Right lobe of liver (tissue), 6 donors: Measurements from ENCODE around the gene BCL2L12. TPM values are rescaled to one million over a fixed set of nuclear protein-coding genes. Genes with fewer than 3 reads are reported as not detected.
"Not testable (repeated sequence)": the region's sequence is repeated elsewhere in the genome, so short reads cannot be mapped to it uniquely, and the experiment has no call there.

Experiments used
- ATAC-seq, 4 donors: fragments of 200-7000 bp; cut with Tn5 transposase; one replicate each; pipeline ENCODE4 v1.9.1; 2020; ENCODE audit warnings: mild to moderate bottlenecking in 4 of 4, moderate library complexity in 4 of 4
- DNase-seq, 3 donors: peaks; one replicate each; pipeline ENCODE4 v3.0.0-alpha.2; 2020
- H3K27ac ChIP-seq, 3 donors: fragments of 200-600 bp; one replicate each; pipeline ENCODE4 v1.8.0; 2022
- H3K27me3 ChIP-seq, 2 donors: fragments of 200-600 bp; one replicate each; pipeline ENCODE4 v1.8.0; 2022
- H3K36me3 ChIP-seq, 4 donors: fragments of 200-600 bp; sonication (generic) in 1 of 4; one replicate each; pipeline versions ENCODE4 v1.5.1 to v1.8.0; 2017 to 2022; ENCODE audit warnings: control low read depth in 1 of 4
- H3K4me1 ChIP-seq, 4 donors: fragments of 200-600 bp; sonication (generic) in 1 of 4; one replicate each; pipeline versions ENCODE4 v1.5.1 to v1.8.0; 2017 to 2022; ENCODE audit warnings: control low read depth in 1 of 4
- H3K4me3 ChIP-seq, 3 donors: fragments of 200-600 bp; one replicate each; pipeline ENCODE4 v1.8.0; 2022
- H3K9me3 ChIP-seq, 4 donors: fragments of 200-600 bp; sonication (generic) in 1 of 4; one replicate each; pipeline versions ENCODE4 v1.5.1 to v1.8.0; 2017 to 2022; ENCODE audit warnings: control low read depth in 1 of 4
- CTCF ChIP-seq, 4 donors: fragments of 200-600 bp in 3 of 4; fragments of 450-650 bp in 1 of 4; IDR thresholded peaks; one replicate each; pipeline versions ENCODE4 v1.5.1 to v1.8.0; 2016 to 2022; ENCODE audit warnings: antibody characterized with exemption in 4 of 4, mild to moderate bottlenecking in 2 of 4
- POLR2A ChIP-seq: fragments of 450-650 bp; IDR thresholded peaks from one replicate; pipeline ENCODE4 v1.6.1; 2017; ENCODE audit warnings: antibody characterized with exemption, mild to moderate bottlenecking
- WGBS: methylation state at CpG from one replicate; pipeline ENCODE4 v1.1.6; 2018; ENCODE audit warnings: low coverage, low lambda C conversion rate; ENCODE audit not compliant: insufficient coverage; ENCODE audit errors: missing lambda C conversion rate; 5-methylcytosine and 5-hydroxymethylcytosine counted together
- intact Hi-C, 2 donors: fragments of 100-400 bp; cut with DNase I; formaldehyde crosslinking; loops; one replicate each; pipeline versions ENCODE4 v1.11.2 to v1.14.1; 2022
- microRNA-seq, 2 donors: library from miRNA; unstranded; fragments of <30 nt; microRNA quantifications; one replicate each; pipeline ENCODE4, GENCODE V29; 2019 to 2020
- small RNA-seq, 2 experiments: library from RNA; depleted of rRNA; stranded (forward); fragments of <200 nt; gene quantifications; one replicate each; pipeline ENCODE3, GENCODE V24; 2016
- total RNA-seq, 6 experiments: library from RNA; depleted of rRNA in 2 of 6; stranded (reverse); fragments of >200 nt in 2 of 6; fragmentation: NEBNext Ultra II Directional in 3 of 6; extraction: Animal tissue kit (Norgen Biotek cat#: 25700) in 3 of 6; gene quantifications; one replicate each; pipeline versions ENCODE4 v1.1.0 to v1.2.4, GENCODE V29; 2016 to 2023
- donor health status: DM: no; HTN: yes; CAD: no.
- donor health status: DM: no; HTN: no; CAD: no.
- donor health status: DM: no; HTN: no; CAD: no.
- donor health status: DM: no; HTN: yes; CAD: no.
- donor health status: DM: no; HTN: yes; CAD: no.

BCL2L12 gene
- total RNA-seq, 6 experiments from 2014 or later, result 4.5 to 11.6 (median 10.5) TPM

- ATAC-seq, result no peak
- H3K27me3 ChIP-seq, result no peaks in the 10 kb centered on the region
- H3K4me1 ChIP-seq, result peaks cover 0 to 4% (median 0%) of the 10 kb centered on the region in 4 donors
- TF ChIP-seq POLR2A, result no peak
- no peak for TF ChIP-seq CTCF (IDR thresholded peaks at IDR 0.05)
- H3K27ac ChIP-seq, result no peak overlapping the region
- H3K9me3 ChIP-seq, result no peaks in the 10 kb centered on the region
- WGBS, result 58% methylated on average over 2 of the region's 8 CpGs
- H3K36me3 ChIP-seq, result no peaks in the 10 kb centered on the region
- no peak for DNase-seq
- intact Hi-C loops, result no loop called here
- no peak overlapping the region for H3K4me3 ChIP-seq
Observed at GRCh38 chr19:49713236-49713845, 47.6 kb downstream of the BCL2L12 start.

- intact Hi-C loops, result no loop called here
- no peak for ATAC-seq
- Histone ChIP-seq H3K9me3 (no peaks in the 10 kb centered on the region), H3K27ac (no peak overlapping the region), H3K36me3 (no peaks in the 10 kb centered on the region), H3K4me1 (peaks cover 0 to 4% (median 0%) of the 10 kb centered on the region in 4 donors), H3K4me3 (no peak overlapping the region), H3K27me3 (no peaks in the 10 kb centered on the region)
- DNase-seq, result no peak
- no peak for TF ChIP-seq CTCF (IDR thresholded peaks at IDR 0.05)
- TF ChIP-seq POLR2A, result no peak
- no CpG with 5 or more reads among the region's 3 CpGs for WGBS
Observed at GRCh38 chr19:49716154-49716553, 50.4 kb downstream of the BCL2L12 start.

GRCh38 chr19:49718511-49718910 is 52.8 kb downstream of the BCL2L12 start:
- intact Hi-C loops, result no loop called here
- WGBS, result 94% methylated on average over 7 of the region's 8 CpGs
- TF ChIP-seq CTCF (IDR thresholded peaks at IDR 0.05), result no peak
- TF ChIP-seq POLR2A, result no peak
- no peaks in the 10 kb centered on the region for H3K9me3 ChIP-seq
- peak overlapping the region in 2 of 3 donors; percentile 66 to 80 for H3K27ac ChIP-seq
- no peaks in the 10 kb centered on the region for H3K27me3 ChIP-seq
- DNase-seq (no peak), ATAC-seq (no peak)
- H3K4me1 ChIP-seq, result peaks cover 0 to 4% (median 0%) of the 10 kb centered on the region in 4 donors
- no peak overlapping the region for H3K4me3 ChIP-seq
- H3K36me3 ChIP-seq, result no peaks in the 10 kb centered on the region

- TF ChIP-seq CTCF (IDR thresholded peaks at IDR 0.05) (no peak), POLR2A (no peak)
- no peak overlapping the region for H3K27ac ChIP-seq
- DNase-seq (no peak), ATAC-seq (no peak)
- no peaks in the 10 kb centered on the region for H3K27me3 ChIP-seq
- H3K9me3 ChIP-seq, result no peaks in the 10 kb centered on the region
- no peaks in the 10 kb centered on the region for H3K36me3 ChIP-seq
- intact Hi-C loops, result no loop called here
- peaks cover 0 to 4% (median 0%) of the 10 kb centered on the region in 4 donors for H3K4me1 ChIP-seq
- WGBS, result 63% methylated on average over 6 of the region's 6 CpGs
- no peak overlapping the region for H3K4me3 ChIP-seq
Observed at GRCh38 chr19:49718991-49719390, 53.3 kb downstream of the BCL2L12 start.

GRCh38 chr19:49719420-49719819 is 53.7 kb downstream of the BCL2L12 start:
- H3K9me3 ChIP-seq, DNase-seq, H3K27ac ChIP-seq, H3K4me1 ChIP-seq, H3K4me3 ChIP-seq, intact Hi-C loops, H3K27me3 ChIP-seq, H3K36me3 ChIP-seq: not testable (repeated sequence)
- ATAC-seq, result peak in 1 of 4 donors; percentile 23
- 59% methylated on average over 10 of the region's 22 CpGs for WGBS

Small RNA genes within 50 kb of the gene (microRNA-seq; reads per million reads assigned to microRNA genes)
- gene MIR5088, result 0 reads per million in 2 donors

Small RNA genes within 50 kb of the gene (small RNA-seq; reads per million reads assigned to genes)
- gene MIR5088, result 0 reads per million in 2 experiments

Other genes starting within 250 kb of the BCL2L12 start
- gene PTH2, start 242.5 kb upstream of the BCL2L12 start, total RNA-seq, result not detected
- gene GFY, start 240.5 kb upstream of the BCL2L12 start, total RNA-seq, result not detected
- gene SLC17A7, start 224.4 kb upstream of the BCL2L12 start, total RNA-seq, result under 1 TPM in 1 of 6 experiments, not detected in 5; 0.13 TPM
- gene PIH1D1, start 214.1 kb upstream of the BCL2L12 start, total RNA-seq, result 10 to 100 TPM; 37.4 to 57.7 (median 43.4) TPM
- gene ALDH16A1, start 212.7 kb upstream of the BCL2L12 start, total RNA-seq, result 10 to 100 TPM; 14.4 to 29.6 (median 19.8) TPM
- gene FLT3LG, start 191.7 kb upstream of the BCL2L12 start, total RNA-seq, result 1 to 10 TPM in 5 of 6 experiments, under 1 TPM in 1; 0.80 to 4.4 (median 2.3) TPM
- gene RPL13A, start 178.3 kb upstream of the BCL2L12 start, total RNA-seq, result 100 to 1,000 TPM; 675 to 992 (median 801) TPM
- 1,000 to 10,000 TPM in 2 of 6 experiments, 100 to 1,000 TPM in 4; 417 to 1,739 (median 617) TPM for gene RPS11, start 169.5 kb upstream of the BCL2L12 start, total RNA-seq
- gene FCGRT, start 153.3 kb upstream of the BCL2L12 start, total RNA-seq, result 100 to 1,000 TPM; 123 to 335 (median 245) TPM
- 10 to 100 TPM in 3 of 6 experiments, 1 to 10 TPM in 3; 5.3 to 18.0 (median 10.9) TPM for gene RCN3, start 137.9 kb upstream of the BCL2L12 start, total RNA-seq
- 10 to 100 TPM; 16.2 to 31.9 (median 23.2) TPM for gene NOSIP, start 85.4 kb upstream of the BCL2L12 start, total RNA-seq
- gene PRRG2, start 84.6 kb upstream of the BCL2L12 start, total RNA-seq, result 1 to 10 TPM; 2.5 to 5.9 (median 3.1) TPM
- gene PRR12, start 74.8 kb upstream of the BCL2L12 start, total RNA-seq, result 1 to 10 TPM; 4.0 to 8.5 (median 5.5) TPM
- gene RRAS, start 25.8 kb upstream of the BCL2L12 start, total RNA-seq, result 10 to 100 TPM in 5 of 6 experiments, 1 to 10 TPM in 1; 8.5 to 16.4 (median 11.5) TPM
- gene SCAF1, start 23.7 kb upstream of the BCL2L12 start, total RNA-seq, result 10 to 100 TPM; 14.6 to 33.0 (median 27.3) TPM
- gene IRF3, start 76 bp upstream of the BCL2L12 start, total RNA-seq, result 10 to 100 TPM; 29.6 to 41.8 (median 35.3) TPM
- 10 to 100 TPM; 25.3 to 63.2 (median 39.9) TPM for gene PRMT1, start 11.3 kb downstream of the BCL2L12 start, total RNA-seq
- under 1 TPM; 0.19 to 0.70 (median 0.51) TPM for gene ADM5, start 23.7 kb downstream of the BCL2L12 start, total RNA-seq
- 1 to 10 TPM in 3 of 6 experiments, under 1 TPM in 3; 0.43 to 6.7 (median 0.97) TPM for gene CPT1C, start 25.2 kb downstream of the BCL2L12 start, total RNA-seq
- not detected for gene TSKS, start 97.4 kb downstream of the BCL2L12 start, total RNA-seq
- 100 to 1,000 TPM in 1 of 6 experiments, 10 to 100 TPM in 5; 38.7 to 103 (median 49.8) TPM for gene AP2A1, start 101.1 kb downstream of the BCL2L12 start, total RNA-seq
- 10 to 100 TPM in 1 of 6 experiments, 1 to 10 TPM in 5; 3.7 to 10.7 (median 6.3) TPM for gene FUZ, start 147.4 kb downstream of the BCL2L12 start, total RNA-seq
- gene MED25, start 152.4 kb downstream of the BCL2L12 start, total RNA-seq, result 10 to 100 TPM in 5 of 6 experiments, 1 to 10 TPM in 1; 9.9 to 16.3 (median 11.8) TPM
- 10 to 100 TPM; 44.4 to 93.0 (median 69.6) TPM for gene PTOV1, start 185.2 kb downstream of the BCL2L12 start, total RNA-seq
- 10 to 100 TPM; 21.0 to 37.5 (median 27.9) TPM for gene PNKP, start 201.6 kb downstream of the BCL2L12 start, total RNA-seq
- 10 to 100 TPM; 18.2 to 27.0 (median 22.4) TPM for gene AKT1S1, start 211.4 kb downstream of the BCL2L12 start, total RNA-seq
- 10 to 100 TPM; 12.6 to 38.1 (median 27.8) TPM for gene TBC1D17, start 211.8 kb downstream of the BCL2L12 start, total RNA-seq
- 1 to 10 TPM in 2 of 6 experiments, under 1 TPM in 1, not detected in 3; 0.56 to 4.2 (median 1.0) TPM for gene IL4I1, start 231.0 kb downstream of the BCL2L12 start, total RNA-seq